Measurements from ENCODE around the gene PCLO. TPM values are rescaled to one million over a fixed set of nuclear protein-coding genes. Genes with fewer than 3 reads are reported as not detected.

PCLO gene
- total and polyA plus RNA-seq, 7 experiments from 2014 or later: under 0.01 to 0.10 TPM; not detected in 5

- ATAC-seq (no peak), DNase-seq (no peak)
- no peaks in the 10 kb centered on the region for H3K9me3 ChIP-seq (ENCODE audit: control insufficient read depth in 2 of 3, low read length in 3 of 3)
- Mint-ChIP-seq H3K9me3 (peaks cover 0 to 7% (median 0%) of the 10 kb centered on the region in 11 donors), H3K4me1 (peaks cover 0 to 13% (median 10%) of the 10 kb centered on the region in 7 donors), H3K27me3 (peaks cover 15 to 23% (median 21%) of the 10 kb centered on the region in 5 donors), H3K36me3 (peaks cover 0 to 2% (median 0%) of the 10 kb centered on the region in 5 donors), H3K27ac (no peak overlapping the region), H3K4me3 (no peak overlapping the region)
- intact Hi-C loops (cut with micrococcal nuclease): no loop called here
- H3K27ac ChIP-seq (ENCODE audit: low read depth, low read length): no peak overlapping the region
- H3K4me3 ChIP-seq (ENCODE audit: low read length): no peak overlapping the region
- no peaks in the 10 kb centered on the region for H3K27me3 ChIP-seq (ENCODE audit: control insufficient read depth in 2 of 2, insufficient read depth in 2 of 2, low read length in 2 of 2)
- no peaks in the 10 kb centered on the region for H3K36me3 ChIP-seq (ENCODE audit: control insufficient read depth in 2 of 3, insufficient read depth in 3 of 3, low read length in 3 of 3)
- ChIA-PET POLR2A (no interaction called here), CTCF (no interaction called here)
- H3K4me1 ChIP-seq (ENCODE audit: control insufficient read depth in 2 of 2, insufficient read depth in 2 of 2, low read length in 2 of 2): no peaks in the 10 kb centered on the region
These were observed 3.0 kb downstream of the PCLO start for GRCh38 chr7:83159731-83160130.

- Histone ChIP-seq H3K4me1 (ENCODE audit: control insufficient read depth in 2 of 2, insufficient read depth in 2 of 2, low read length in 2 of 2) (no peaks in the 10 kb centered on the region), H3K36me3 (ENCODE audit: control insufficient read depth in 2 of 3, insufficient read depth in 3 of 3, low read length in 3 of 3) (no peaks in the 10 kb centered on the region), H3K9me3 (ENCODE audit: control insufficient read depth in 2 of 3, low read length in 3 of 3) (no peaks in the 10 kb centered on the region), H3K4me3 (ENCODE audit: low read length) (no peak overlapping the region), H3K27me3 (ENCODE audit: control insufficient read depth in 2 of 2, insufficient read depth in 2 of 2, low read length in 2 of 2) (no peaks in the 10 kb centered on the region), H3K27ac (ENCODE audit: low read depth, low read length) (no peak overlapping the region)
- H3K9me3 Mint-ChIP-seq: peaks cover 0 to 10% (median 4%) of the 10 kb centered on the region in 11 donors
- H3K36me3 Mint-ChIP-seq: peaks cover 0 to 4% (median 0%) of the 10 kb centered on the region in 5 donors
- H3K27ac Mint-ChIP-seq: no peak overlapping the region
- H3K4me1 Mint-ChIP-seq: no peaks in the 10 kb centered on the region
- ATAC-seq: no peak
- ChIA-PET POLR2A (no interaction called here), CTCF (no interaction called here)
- H3K27me3 Mint-ChIP-seq: peaks cover 0 to 4% (median 4%) of the 10 kb centered on the region in 5 donors
- no peak overlapping the region for H3K4me3 Mint-ChIP-seq
- intact Hi-C loops (cut with micrococcal nuclease): no loop called here
- no peak for DNase-seq
These were observed 6.7 kb downstream of the PCLO start for GRCh38 chr7:83156006-83156405.

GRCh38 chr7:83155407-83155806 lies 7.3 kb downstream of the PCLO start:
- ATAC-seq (no peak), DNase-seq (no peak)
- Mint-ChIP-seq H3K4me3 (no peak overlapping the region), H3K27ac (no peak overlapping the region), H3K9me3 (peaks cover 0 to 13% (median 4%) of the 10 kb centered on the region in 11 donors), H3K36me3 (peaks cover 0 to 4% (median 0%) of the 10 kb centered on the region in 5 donors), H3K27me3 (peaks cover 0 to 4% (median 2%) of the 10 kb centered on the region in 5 donors), H3K4me1 (no peaks in the 10 kb centered on the region)
- Histone ChIP-seq H3K27me3 (ENCODE audit: control insufficient read depth in 2 of 2, insufficient read depth in 2 of 2, low read length in 2 of 2) (no peaks in the 10 kb centered on the region), H3K36me3 (ENCODE audit: control insufficient read depth in 2 of 3, insufficient read depth in 3 of 3, low read length in 3 of 3) (no peaks in the 10 kb centered on the region), H3K9me3 (ENCODE audit: control insufficient read depth in 2 of 3, low read length in 3 of 3) (no peaks in the 10 kb centered on the region), H3K4me1 (ENCODE audit: control insufficient read depth in 2 of 2, insufficient read depth in 2 of 2, low read length in 2 of 2) (no peaks in the 10 kb centered on the region), H3K4me3 (ENCODE audit: low read length) (no peak overlapping the region), H3K27ac (ENCODE audit: low read depth, low read length) (no peak overlapping the region)
- intact Hi-C loops (cut with micrococcal nuclease): no loop called here
- POLR2A ChIA-PET: no interaction called here
- CTCF ChIA-PET: no interaction called here

GRCh38 chr7:83153419-83153818 lies 9.3 kb downstream of the PCLO start:
- Histone ChIP-seq H3K27me3 (ENCODE audit: control insufficient read depth in 2 of 2, insufficient read depth in 2 of 2, low read length in 2 of 2) (no peaks in the 10 kb centered on the region), H3K36me3 (ENCODE audit: control insufficient read depth in 2 of 3, insufficient read depth in 3 of 3, low read length in 3 of 3) (no peaks in the 10 kb centered on the region), H3K9me3 (ENCODE audit: control insufficient read depth in 2 of 3, low read length in 3 of 3) (no peaks in the 10 kb centered on the region), H3K4me1 (ENCODE audit: control insufficient read depth in 2 of 2, insufficient read depth in 2 of 2, low read length in 2 of 2) (no peaks in the 10 kb centered on the region), H3K27ac (ENCODE audit: low read depth, low read length) (no peak overlapping the region), H3K4me3 (ENCODE audit: low read length) (no peak overlapping the region)
- DNase-seq (no peak), ATAC-seq (no peak)
- ChIA-PET POLR2A (no interaction called here), CTCF (no interaction called here)
- Mint-ChIP-seq H3K27me3 (no peaks in the 10 kb centered on the region), H3K9me3 (peaks cover 0 to 31% (median 4%) of the 10 kb centered on the region in 11 donors), H3K4me1 (no peaks in the 10 kb centered on the region), H3K36me3 (peaks cover 0 to 4% (median 0%) of the 10 kb centered on the region in 5 donors), H3K4me3 (no peak overlapping the region), H3K27ac (no peak overlapping the region)
- intact Hi-C loops (cut with micrococcal nuclease): no loop called here

GRCh38 chr7:83150310-83150709 lies 12.4 kb downstream of the PCLO start:
- Histone ChIP-seq H3K27ac (ENCODE audit: low read depth, low read length) (no peak overlapping the region), H3K9me3 (ENCODE audit: control insufficient read depth in 2 of 3, low read length in 3 of 3) (no peaks in the 10 kb centered on the region), H3K4me1 (ENCODE audit: control insufficient read depth in 2 of 2, insufficient read depth in 2 of 2, low read length in 2 of 2) (no peaks in the 10 kb centered on the region), H3K27me3 (ENCODE audit: control insufficient read depth in 2 of 2, insufficient read depth in 2 of 2, low read length in 2 of 2) (no peaks in the 10 kb centered on the region), H3K4me3 (ENCODE audit: low read length) (no peak overlapping the region), H3K36me3 (ENCODE audit: control insufficient read depth in 2 of 3, insufficient read depth in 3 of 3, low read length in 3 of 3) (no peaks in the 10 kb centered on the region)
- Mint-ChIP-seq H3K27ac (no peak overlapping the region), H3K9me3 (peaks cover 0 to 36% (median 4%) of the 10 kb centered on the region in 11 donors), H3K4me3 (no peak overlapping the region), H3K36me3 (peaks cover 0 to 4% (median 0%) of the 10 kb centered on the region in 5 donors), H3K4me1 (no peaks in the 10 kb centered on the region), H3K27me3 (no peaks in the 10 kb centered on the region)
- CTCF ChIA-PET: no interaction called here
- POLR2A ChIA-PET: no interaction called here
- DNase-seq: no peak
- intact Hi-C loops (cut with micrococcal nuclease): no loop called here
- no peak for ATAC-seq

- no peak overlapping the region for H3K27ac Mint-ChIP-seq
- POLR2A ChIA-PET: no interaction called here
- intact Hi-C loops (cut with micrococcal nuclease): no loop called here
- no peaks in the 10 kb centered on the region for H3K27me3 ChIP-seq (ENCODE audit: control insufficient read depth in 2 of 2, insufficient read depth in 2 of 2, low read length in 2 of 2)
- no peak for DNase-seq
- no peaks in the 10 kb centered on the region for H3K36me3 ChIP-seq (ENCODE audit: control insufficient read depth in 2 of 3, insufficient read depth in 3 of 3, low read length in 3 of 3)
- H3K4me3 ChIP-seq (ENCODE audit: low read length): no peak overlapping the region
- CTCF ChIA-PET: no interaction called here
- ATAC-seq: no peak
- peaks cover 0 to 36% (median 0%) of the 10 kb centered on the region in 11 donors for H3K9me3 Mint-ChIP-seq
- H3K27ac ChIP-seq (ENCODE audit: low read depth, low read length): no peak overlapping the region
- H3K9me3 ChIP-seq (ENCODE audit: control insufficient read depth in 2 of 3, low read length in 3 of 3): no peaks in the 10 kb centered on the region
- no peak overlapping the region for H3K4me3 Mint-ChIP-seq
- no peaks in the 10 kb centered on the region for H3K27me3 Mint-ChIP-seq
- H3K36me3 Mint-ChIP-seq: no peaks in the 10 kb centered on the region
- H3K4me1 ChIP-seq (ENCODE audit: control insufficient read depth in 2 of 2, insufficient read depth in 2 of 2, low read length in 2 of 2): no peaks in the 10 kb centered on the region
- no peaks in the 10 kb centered on the region for H3K4me1 Mint-ChIP-seq
These were observed 13.2 kb downstream of the PCLO start for GRCh38 chr7:83149466-83149865.

- ATAC-seq: no peak
- no peak for DNase-seq
- H3K27ac ChIP-seq (ENCODE audit: low read depth, low read length): no peak overlapping the region
- ChIA-PET POLR2A (no interaction called here), CTCF (no interaction called here)
- H3K4me1 ChIP-seq (ENCODE audit: control insufficient read depth in 2 of 2, insufficient read depth in 2 of 2, low read length in 2 of 2): no peaks in the 10 kb centered on the region
- no peak overlapping the region for H3K27ac Mint-ChIP-seq
- H3K36me3 ChIP-seq (ENCODE audit: control insufficient read depth in 2 of 3, insufficient read depth in 3 of 3, low read length in 3 of 3): no peaks in the 10 kb centered on the region
- H3K9me3 ChIP-seq (ENCODE audit: control insufficient read depth in 2 of 3, low read length in 3 of 3): no peaks in the 10 kb centered on the region
- no peak overlapping the region for H3K4me3 Mint-ChIP-seq
- no peaks in the 10 kb centered on the region for H3K27me3 ChIP-seq (ENCODE audit: control insufficient read depth in 2 of 2, insufficient read depth in 2 of 2, low read length in 2 of 2)
- no peak overlapping the region for H3K4me3 ChIP-seq (ENCODE audit: low read length)
- intact Hi-C loops (cut with micrococcal nuclease): no loop called here
- peaks cover 0 to 34% (median 0%) of the 10 kb centered on the region in 11 donors for H3K9me3 Mint-ChIP-seq
- no peaks in the 10 kb centered on the region for H3K36me3 Mint-ChIP-seq
- H3K4me1 Mint-ChIP-seq: no peaks in the 10 kb centered on the region
- H3K27me3 Mint-ChIP-seq: no peaks in the 10 kb centered on the region
These were observed 13.9 kb downstream of the PCLO start for GRCh38 chr7:83148776-83149175.
